HCT116 (cell line): ENCODE measurements around the gene UVRAG. TPM values are rescaled to one million over a fixed set of nuclear protein-coding genes. Genes with fewer than 3 reads are reported as not detected.

ENCODE experiments used
- ATAC-seq: fragments of 200-7000 bp; cut with Tn5 transposase; 2 replicates; pipeline ENCODE4 v1.9.1; 2020; ENCODE audit warnings: mild to moderate bottlenecking, moderate library complexity
- BruUV-seq: library from RNA; stranded (reverse); fragments of 400-500 nt; replicated peaks from 2 replicates; lab custom pipeline; 2021; lab: Mats Ljungman, UMichigan
- CTCF ChIA-PET: fragments of 300-600 bp; sonication (Branson Sonifier 250); formaldehyde crosslinking; loops from one replicate; lab custom pipeline; 2021; ENCODE audit warnings: antibody characterized with exemption; lab: Charles Lee
- POLR2A ChIA-PET: fragments of 300-600, 350-600 bp; sonication (Branson Sonifier 250); formaldehyde crosslinking; loops from one replicate; lab custom pipeline; 2021; ENCODE audit warnings: antibody characterized with exemption; lab: Charles Lee
- RAD21 ChIA-PET, 2 experiments: fragments of 300-600 bp; sonication (Branson Sonifier 250); formaldehyde crosslinking; loops; one replicate each; lab custom pipeline; 2023; ENCODE audit warnings: low total read pairs in 2 of 2; ENCODE audit not compliant: uncharacterized antibody in 2 of 2, unreplicated experiment in 2 of 2, low non-redundant PET in 1 of 2; lab: Charles Lee
- DNase-seq: peaks from one replicate; pipeline ENCODE4 v3.0.0-alpha.2; 2010; ENCODE audit warnings: low read depth, low spot score
- H2AFZ ChIP-seq: fragments of 200-600 bp; shearing (Covaris generic), sonication (generic); 2 replicates; pipeline ENCODE4 v1.6.1; 2017; ENCODE audit warnings: low read depth, mixed run types, mixed read lengths, antibody characterized with exemption, low read length; ENCODE audit not compliant: poor library complexity, severe bottlenecking
- H3K27ac ChIP-seq: 2 replicates; pipeline ENCODE4 v1.5.1; 2012; ENCODE audit warnings: low read depth, low read length
- H3K27me3 ChIP-seq: fragments of 200-600 bp; sonication (generic); 2 replicates; pipeline ENCODE4 v1.6.1; 2016; ENCODE audit warnings: mixed run types, low read length, mixed read lengths; ENCODE audit not compliant: insufficient read depth
- H3K36me3 ChIP-seq, 2 experiments: fragments of 200-500 bp in 1 of 2; fragments of 200-600 bp in 1 of 2; sonication (Bioruptor generic) in 1 of 2; sonication (generic) in 1 of 2; 2 replicates each; pipeline versions ENCODE4 v1.5.1 to v1.6.1; 2014 to 2016; ENCODE audit warnings: low read length in 2 of 2, inconsistent platforms in 1 of 2, mixed read lengths in 1 of 2, mixed run types in 1 of 2; ENCODE audit not compliant: insufficient read depth in 2 of 2, control insufficient read depth in 1 of 2
- H3K4me1 ChIP-seq, 2 experiments: fragments of 200-600 bp in 1 of 2; sonication (generic) in 1 of 2; 2 replicates each; pipeline versions ENCODE4 v1.5.1 to v1.6.1; 2012 to 2017; ENCODE audit warnings: low read length in 2 of 2, inconsistent platforms in 1 of 2, mild to moderate bottlenecking in 1 of 2, mixed read lengths in 1 of 2, mixed run types in 1 of 2, moderate library complexity in 1 of 2; ENCODE audit not compliant: insufficient read depth in 2 of 2, control insufficient read depth in 1 of 2
- H3K4me2 ChIP-seq: fragments of 200-600 bp; sonication (generic); 2 replicates; pipeline ENCODE4 v1.6.1; 2017; ENCODE audit warnings: mixed run types, low read length, mixed read lengths
- H3K4me3 ChIP-seq, 2 experiments: fragments of 200-600 bp in 1 of 2; sonication (generic) in 1 of 2; replicated peaks in 1 of 2; 2 replicates each; pipeline ENCODE4 v1.5.1; 2011 to 2016; ENCODE audit warnings: low read length in 2 of 2, control low read depth in 1 of 2, low read depth in 1 of 2, mild to moderate bottlenecking in 1 of 2, mixed read lengths in 1 of 2, mixed run types in 1 of 2
- H3K79me2 ChIP-seq: fragments of 200-600 bp; sonication (generic); 2 replicates; pipeline ENCODE4 v1.6.1; 2017; ENCODE audit warnings: mild to moderate bottlenecking, mixed run types, low read length, moderate library complexity, mixed read lengths; ENCODE audit not compliant: insufficient read depth
- H3K9ac ChIP-seq: fragments of 200-600 bp; sonication (generic); 2 replicates; pipeline ENCODE4 v1.6.1; 2016; ENCODE audit warnings: low read length, mixed read lengths
- H3K9me2 ChIP-seq: fragments of 200-600 bp; sonication (generic), shearing (Covaris generic); 2 replicates; pipeline ENCODE4 v1.6.1; 2017; ENCODE audit warnings: mixed run types, mild to moderate bottlenecking, moderate library complexity; ENCODE audit not compliant: insufficient read depth
- H3K9me3 ChIP-seq, 2 experiments: fragments of 200-500 bp in 1 of 2; fragments of 200-600 bp in 1 of 2; sonication (Bioruptor generic) in 1 of 2; sonication (generic) in 1 of 2; 2 replicates each; pipeline ENCODE4 v1.6.1; 2014 to 2017; ENCODE audit warnings: low read length in 2 of 2, mixed read lengths in 2 of 2, inconsistent platforms in 1 of 2, low read depth in 1 of 2, mild to moderate bottlenecking in 1 of 2, mixed run types in 1 of 2, moderate library complexity in 1 of 2; ENCODE audit not compliant: control insufficient read depth in 1 of 2, insufficient read depth in 1 of 2
- H4K20me1 ChIP-seq: fragments of 200-600 bp; sonication (generic), shearing (Covaris generic); 2 replicates; pipeline ENCODE4 v1.6.1; 2017; ENCODE audit warnings: mixed run types, mild to moderate bottlenecking, moderate library complexity; ENCODE audit not compliant: insufficient read depth
- ATF3 ChIP-seq: IDR thresholded peaks from 2 replicates; pipeline ENCODE4 v1.6.1; 2012
- CTCF ChIP-seq, 3 experiments: fragments of 200-600 bp in 1 of 3; sonication (generic) in 1 of 3; IDR thresholded peaks in 2 of 3; conservative IDR thresholded peaks in 1 of 3; 2 replicates each; pipeline ENCODE4 v1.5.1; 2012 to 2017; ENCODE audit warnings: low read depth in 2 of 3, low read length in 2 of 3, antibody characterized with exemption in 1 of 3, borderline replicate concordance in 1 of 3, control low read depth in 1 of 3, mild to moderate bottlenecking in 1 of 3, mixed read lengths in 1 of 3, mixed run types in 1 of 3, moderate library complexity in 1 of 3; ENCODE audit not compliant: insufficient read depth in 1 of 3
- EGR1 ChIP-seq: IDR thresholded peaks from 2 replicates; pipeline ENCODE4 v1.6.1; 2012; ENCODE audit warnings: low read depth
- ELF1 ChIP-seq: IDR thresholded peaks from 2 replicates; pipeline ENCODE4 v1.6.1; 2012; ENCODE audit warnings: low read depth, borderline replicate concordance
- EZH2 ChIP-seq: fragments of 200-600 bp; sonication (generic); IDR thresholded peaks from 2 replicates; pipeline ENCODE4 v1.6.1; 2017; ENCODE audit warnings: antibody characterized with exemption, mixed run types
- FOSL1 ChIP-seq: IDR thresholded peaks from 2 replicates; pipeline ENCODE4 v1.6.1; 2012; ENCODE audit warnings: low read depth
- JUND ChIP-seq: IDR thresholded peaks from 2 replicates; pipeline ENCODE4 v1.6.1; 2012
- MAX ChIP-seq: IDR thresholded peaks from 2 replicates; pipeline ENCODE4 v1.6.1; 2012
- POLR2AphosphoS5 ChIP-seq: IDR thresholded peaks from 2 replicates; pipeline ENCODE4 v1.6.1; 2011; ENCODE audit warnings: mild to moderate bottlenecking, low read depth, low read length, moderate library complexity
- REST ChIP-seq: IDR thresholded peaks from 2 replicates; pipeline ENCODE4 v1.6.1; 2012; ENCODE audit warnings: low read depth
- YY1 ChIP-seq: IDR thresholded peaks from 2 replicates; pipeline ENCODE4 v1.6.1; 2011; ENCODE audit warnings: low read length, low read depth, moderate library complexity, mild to moderate bottlenecking; ENCODE audit not compliant: insufficient replicate concordance; ENCODE audit errors: extremely low read depth
- ZBTB33 ChIP-seq: IDR thresholded peaks from 2 replicates; pipeline ENCODE4 v1.6.1; 2011; ENCODE audit warnings: mild to moderate bottlenecking, low read length, moderate library complexity; ENCODE audit not compliant: insufficient replicate concordance; ENCODE audit errors: extremely low read depth
- ZFX ChIP-seq: fragments of 450-650 bp; IDR thresholded peaks from 2 replicates; pipeline ENCODE4 v1.6.1; 2017
- intact Hi-C: fragments of 100-400 bp; cut with micrococcal nuclease; formaldehyde crosslinking; loops from 2 replicates; pipeline ENCODE4 v1.10.0; 2022
- total RNA-seq: library from RNA; stranded (reverse); gene quantifications from one replicate; pipeline ENCODE4 v1.2.1, GENCODE V29; 2021; ENCODE audit not compliant: unreplicated experiment

The UVRAG gene
- total RNA-seq, 1 experiment from 2014 or later: 12.3 TPM

- TF ChIP-seq REST: no peak
Observed at GRCh38 chr11:76103460-76103859, 288.4 kb downstream of the UVRAG start (continued).

GRCh38 chr11:76104285-76104684 lies 289.3 kb downstream of the UVRAG start:
- Histone ChIP-seq H3K4me3 (no peak overlapping the region), H3K4me2 (no peak overlapping the region), H3K9me2 (no peaks in the 10 kb centered on the region), H3K9ac (no peak overlapping the region), H3K27me3 (no peaks in the 10 kb centered on the region), H3K4me1 (no peaks in the 10 kb centered on the region), H4K20me1 (no peaks in the 10 kb centered on the region), H2AFZ (no peak overlapping the region), H3K27ac (no peak overlapping the region), H3K79me2 (no peaks in the 10 kb centered on the region), H3K9me3 (no peaks in the 10 kb centered on the region), H3K36me3 (no peaks in the 10 kb centered on the region)
- intact Hi-C loops: no loop called here
- ChIA-PET RAD21 (no interaction called here), CTCF (no interaction called here), POLR2A (no interaction called here)
- BruUV-seq: no TSS peak
- DNase-seq (no peak), ATAC-seq (no peak)
- TF ChIP-seq JUND (no peak), YY1 (no peak), POLR2AphosphoS5 (no peak), ZBTB33 (no peak), ZFX (no peak), ATF3 (no peak), FOSL1 (no peak), EZH2 (no peak), CTCF (IDR thresholded peaks at IDR 0.05 in 2 of 3, conservative IDR thresholded peaks at IDR 0.05 in 1 of 3; ENCODE audit: borderline replicate concordance in 1 of 3, insufficient read depth in 1 of 3, low read depth in 2 of 3, low read length in 2 of 3) (no peak), ELF1 (no peak), EGR1 (no peak), REST (no peak), MAX (no peak)
